Spleen (tissue), 7 donors: ENCODE results near the gene ANKRD37.

Experiments
- POLR2A ChIP-seq, 3 donors: fragments of 450-650 bp; IDR thresholded peaks; one replicate each; pipeline ENCODE4 v1.5.1; 2017; ENCODE audit warnings: antibody characterized with exemption in 3 of 3, mild to moderate bottlenecking in 1 of 3
- POLR2AphosphoS5 ChIP-seq, 3 donors: sonication (generic); formaldehyde crosslinking; IDR thresholded peaks; one replicate each; pipeline ENCODE4 v1.5.1; 2017; ENCODE audit warnings: antibody characterized with exemption in 3 of 3
- TF ChIP-seq, protein P1 (sequence below), 11 experiments: fragments of 200-600 bp in 7 of 11; fragments of 450-650 bp in 4 of 11; sonication (generic) in 4 of 11; IDR thresholded peaks in 8 of 11; conservative IDR thresholded peaks in 3 of 11; 1 replicate in 7 of 11; 2 replicates in 4 of 11; pipeline versions ENCODE4 v1.4.0 to v1.8.0; 2016 to 2021; ENCODE audit warnings: antibody characterized with exemption in 11 of 11, inconsistent platforms in 4 of 11, mild to moderate bottlenecking in 1 of 11
- donor health status: DM: no; HTN: no; CAD: no; lungs with moderate emphysema.
- donor health status: DM: no; HTN: no; CAD: no.
- donor health status: DM: no; HTN: no; CAD: no.

DNA sequence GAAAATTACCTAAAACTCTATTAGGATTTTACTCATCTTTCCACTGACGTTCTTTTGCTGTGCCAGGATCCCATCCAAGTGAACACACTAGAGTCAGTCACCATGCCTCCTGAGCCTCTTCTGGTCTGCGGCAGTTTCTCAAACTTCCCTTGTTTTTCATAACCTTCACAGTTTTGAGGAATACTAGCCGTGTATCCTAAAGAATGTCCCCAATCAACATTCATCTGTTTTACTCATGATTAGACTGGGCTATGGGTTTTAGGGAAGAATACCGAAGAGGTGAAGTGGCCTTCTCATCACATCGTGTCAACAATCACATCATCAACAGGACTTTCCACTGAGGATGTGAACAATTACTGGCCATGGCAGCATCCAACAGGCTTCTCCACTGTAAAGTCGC is 5.7 kb upstream of the ANKRD37 start:
- TF ChIP-seq, protein P1, sequence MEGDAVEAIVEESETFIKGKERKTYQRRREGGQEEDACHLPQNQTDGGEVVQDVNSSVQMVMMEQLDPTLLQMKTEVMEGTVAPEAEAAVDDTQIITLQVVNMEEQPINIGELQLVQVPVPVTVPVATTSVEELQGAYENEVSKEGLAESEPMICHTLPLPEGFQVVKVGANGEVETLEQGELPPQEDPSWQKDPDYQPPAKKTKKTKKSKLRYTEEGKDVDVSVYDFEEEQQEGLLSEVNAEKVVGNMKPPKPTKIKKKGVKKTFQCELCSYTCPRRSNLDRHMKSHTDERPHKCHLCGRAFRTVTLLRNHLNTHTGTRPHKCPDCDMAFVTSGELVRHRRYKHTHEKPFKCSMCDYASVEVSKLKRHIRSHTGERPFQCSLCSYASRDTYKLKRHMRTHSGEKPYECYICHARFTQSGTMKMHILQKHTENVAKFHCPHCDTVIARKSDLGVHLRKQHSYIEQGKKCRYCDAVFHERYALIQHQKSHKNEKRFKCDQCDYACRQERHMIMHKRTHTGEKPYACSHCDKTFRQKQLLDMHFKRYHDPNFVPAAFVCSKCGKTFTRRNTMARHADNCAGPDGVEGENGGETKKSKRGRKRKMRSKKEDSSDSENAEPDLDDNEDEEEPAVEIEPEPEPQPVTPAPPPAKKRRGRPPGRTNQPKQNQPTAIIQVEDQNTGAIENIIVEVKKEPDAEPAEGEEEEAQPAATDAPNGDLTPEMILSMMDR (IDR thresholded peaks at IDR 0.05 in 8 of 11, conservative IDR thresholded peaks at IDR 0.05 in 3 of 11) = no peak
- TF ChIP-seq POLR2A (IDR thresholded peaks at IDR 0.05) = no peak
- no peak for TF ChIP-seq POLR2AphosphoS5 (IDR thresholded peaks at IDR 0.05)
